Tibial artery (tissue), 4 donors: ENCODE data around the gene SLCO4A1.

ENCODE experiments used
- DNase-seq, 2 donors: peaks; one replicate each; pipeline ENCODE4 v3.0.0-alpha.2; 2019
- H3K27ac ChIP-seq, 2 donors: fragments of 200-600 bp; sonication (generic) in 1 of 2; 1 replicate in 1 of 2; 2 replicates in 1 of 2; pipeline ENCODE4 v1.5.1; 2018 to 2019; ENCODE audit warnings: mild to moderate bottlenecking in 1 of 2
- H3K27me3 ChIP-seq, 2 donors: fragments of 200-600 bp; sonication (generic) in 1 of 2; one replicate each; pipeline versions ENCODE4 v1.5.1 to v1.6.0; 2016 to 2019
- H3K36me3 ChIP-seq, 3 donors: fragments of 200-600 bp; sonication (generic) in 2 of 3; one replicate each; pipeline ENCODE4 v1.5.1; 2016 to 2019; ENCODE audit warnings: mild to moderate bottlenecking in 2 of 3
- H3K4me1 ChIP-seq, 4 donors: fragments of 200-600 bp; sonication (generic) in 2 of 4; 1 replicate in 3 of 4; 2 replicates in 1 of 4; pipeline ENCODE4 v1.5.1; 2016 to 2019
- H3K4me3 ChIP-seq, 2 donors: fragments of 200-600 bp; sonication (generic) in 1 of 2; 1 replicate in 1 of 2; 2 replicates in 1 of 2; pipeline ENCODE4 v1.5.1; 2018 to 2019; ENCODE audit warnings: mild to moderate bottlenecking in 2 of 2
- H3K9me3 ChIP-seq, 3 donors: fragments of 200-600 bp; sonication (generic) in 1 of 3; one replicate each; pipeline ENCODE4 v1.5.1; 2016 to 2019
- intact Hi-C: fragments of 100-400 bp; cut with DNase I; formaldehyde crosslinking; loops from one replicate; pipeline ENCODE4 v1.15.0; 2023; ENCODE audit warnings: low total_unique reads
- TF ChIP-seq, protein P1 (sequence below), 2 experiments: fragments of 200-600 bp in 1 of 2; fragments of 450-650 bp in 1 of 2; IDR thresholded peaks; one replicate each; pipeline ENCODE4 v1.5.1; 2017 to 2019; ENCODE audit warnings: antibody characterized with exemption in 2 of 2, mild to moderate bottlenecking in 1 of 2, moderate library complexity in 1 of 2

Gene SLCO4A1

DNA sequence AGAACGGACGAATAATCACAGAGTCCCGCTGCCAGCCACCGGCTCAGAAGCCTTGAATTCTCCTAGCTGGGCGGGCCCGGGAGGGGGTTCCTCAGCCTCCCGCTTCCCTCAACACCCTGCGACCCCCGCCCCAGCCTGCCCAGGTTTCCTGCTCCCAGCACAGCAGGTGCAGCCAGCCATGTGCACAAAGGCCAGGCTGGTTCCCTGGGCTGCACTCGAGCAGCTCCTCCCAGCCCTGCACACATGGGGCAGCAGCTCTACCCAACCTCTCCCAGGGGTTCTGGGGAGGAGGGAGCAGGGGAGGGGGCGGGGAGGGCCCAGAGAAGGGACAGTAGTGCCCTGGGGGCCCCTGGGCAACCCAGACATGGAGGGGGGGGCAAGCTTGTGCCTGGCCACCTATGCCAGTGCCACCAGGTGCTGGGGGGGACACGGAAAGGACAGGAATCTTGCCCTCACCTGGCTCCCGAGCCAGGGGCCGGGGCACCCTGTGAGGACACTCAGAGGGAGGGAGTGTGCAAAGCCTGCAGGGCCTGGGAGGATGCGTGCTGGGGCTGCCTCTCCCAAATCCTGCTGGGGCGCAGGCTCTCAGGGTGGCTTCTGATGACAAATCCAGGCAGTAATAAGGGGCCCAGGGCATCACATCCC lies 65.1 kb downstream of the SLCO4A1 start:
- Histone ChIP-seq H3K27me3 (peaks cover 0 to 78% of the 10 kb centered on the region in 2 donors), H3K4me3 (no peak overlapping the region), H3K4me1 (peaks cover 0 to 18% (median 2%) of the 10 kb centered on the region in 4 donors), H3K36me3 (no peaks in the 10 kb centered on the region), H3K9me3 (no peaks in the 10 kb centered on the region), H3K27ac (no peak overlapping the region)
- intact Hi-C loops, result no loop called here
- TF ChIP-seq, protein P1, sequence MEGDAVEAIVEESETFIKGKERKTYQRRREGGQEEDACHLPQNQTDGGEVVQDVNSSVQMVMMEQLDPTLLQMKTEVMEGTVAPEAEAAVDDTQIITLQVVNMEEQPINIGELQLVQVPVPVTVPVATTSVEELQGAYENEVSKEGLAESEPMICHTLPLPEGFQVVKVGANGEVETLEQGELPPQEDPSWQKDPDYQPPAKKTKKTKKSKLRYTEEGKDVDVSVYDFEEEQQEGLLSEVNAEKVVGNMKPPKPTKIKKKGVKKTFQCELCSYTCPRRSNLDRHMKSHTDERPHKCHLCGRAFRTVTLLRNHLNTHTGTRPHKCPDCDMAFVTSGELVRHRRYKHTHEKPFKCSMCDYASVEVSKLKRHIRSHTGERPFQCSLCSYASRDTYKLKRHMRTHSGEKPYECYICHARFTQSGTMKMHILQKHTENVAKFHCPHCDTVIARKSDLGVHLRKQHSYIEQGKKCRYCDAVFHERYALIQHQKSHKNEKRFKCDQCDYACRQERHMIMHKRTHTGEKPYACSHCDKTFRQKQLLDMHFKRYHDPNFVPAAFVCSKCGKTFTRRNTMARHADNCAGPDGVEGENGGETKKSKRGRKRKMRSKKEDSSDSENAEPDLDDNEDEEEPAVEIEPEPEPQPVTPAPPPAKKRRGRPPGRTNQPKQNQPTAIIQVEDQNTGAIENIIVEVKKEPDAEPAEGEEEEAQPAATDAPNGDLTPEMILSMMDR (IDR thresholded peaks at IDR 0.05), result no peak
- no peak for DNase-seq

DNA sequence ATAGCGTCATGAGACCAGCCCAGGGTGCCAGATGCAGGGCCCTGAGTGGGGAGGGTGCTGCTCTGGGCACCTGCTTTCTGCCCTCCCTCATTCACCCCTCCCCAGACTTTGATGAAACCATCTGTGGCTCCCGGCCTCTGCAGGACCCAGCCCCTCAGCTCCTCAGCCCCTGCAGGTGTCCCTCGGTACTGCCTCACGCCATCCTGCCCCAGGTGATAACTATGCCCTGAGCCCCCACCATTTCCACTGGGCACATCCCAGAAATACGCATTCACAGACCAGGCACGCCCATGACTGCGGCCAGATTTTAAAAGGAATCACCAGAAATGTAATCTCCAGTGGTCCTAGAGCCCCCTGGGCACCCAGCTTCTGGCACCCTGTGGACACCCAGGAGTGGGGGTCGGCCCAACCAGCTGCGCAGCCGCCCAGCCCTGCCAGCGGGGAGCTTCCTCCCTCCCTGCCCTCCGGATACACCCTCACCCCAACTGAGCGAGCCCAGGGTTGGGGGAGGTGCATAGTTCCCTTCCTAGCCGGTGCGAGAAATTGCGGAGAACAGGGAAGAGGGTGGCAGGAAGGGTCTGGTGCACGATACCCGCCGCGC lies 65.7 kb downstream of the SLCO4A1 start:
- Histone ChIP-seq H3K4me3 (no peak overlapping the region), H3K4me1 (peaks cover 0 to 18% (median 2%) of the 10 kb centered on the region in 4 donors)
- intact Hi-C loops, result no loop called here

DNA sequence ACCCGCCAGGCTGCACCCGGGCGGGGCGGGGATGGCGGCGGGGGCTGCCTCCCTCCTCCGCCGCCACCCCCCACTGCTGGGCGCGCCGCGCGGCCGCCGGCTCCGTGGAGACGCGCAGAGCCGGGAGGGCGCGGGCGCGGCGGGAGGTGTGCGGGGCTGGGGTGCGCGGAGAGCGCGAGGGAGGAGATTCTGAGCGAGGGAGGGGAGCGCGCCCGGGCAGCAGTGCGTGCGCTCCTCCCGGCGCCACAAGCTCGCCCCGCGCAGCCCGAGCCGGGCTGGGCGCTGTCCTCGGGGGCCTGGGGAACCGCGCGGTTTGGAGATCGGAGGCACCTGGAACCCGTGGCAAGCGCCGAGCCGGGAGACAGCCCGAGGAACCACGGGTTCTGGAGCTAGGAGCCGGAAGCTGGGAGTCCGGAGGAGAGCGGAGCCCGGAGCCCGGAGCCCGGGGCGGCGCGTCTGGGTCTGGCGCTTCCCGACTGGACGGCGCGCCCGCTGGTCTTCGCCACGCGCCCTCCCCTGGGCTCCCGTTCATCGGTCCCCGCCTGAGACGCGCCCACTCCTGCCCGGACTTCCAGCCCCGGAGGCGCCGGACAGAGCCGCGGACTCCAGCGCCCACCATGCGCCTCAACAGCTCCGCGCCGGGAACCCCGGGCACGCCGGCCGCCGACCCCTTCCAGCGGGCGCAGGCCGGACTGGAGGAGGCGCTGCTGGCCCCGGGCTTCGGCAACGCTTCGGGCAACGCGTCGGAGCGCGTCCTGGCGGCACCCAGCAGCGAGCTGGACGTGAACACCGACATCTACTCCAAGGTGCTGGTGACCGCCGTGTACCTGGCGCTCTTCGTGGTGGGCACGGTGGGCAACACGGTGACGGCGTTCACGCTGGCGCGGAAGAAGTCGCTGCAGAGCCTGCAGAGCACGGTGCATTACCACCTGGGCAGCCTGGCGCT lies 66.6 kb downstream of the SLCO4A1 start, which contains the start of gene NTSR1:
NTSR1 (plus strand) TSS at position 246 of the 946 bp plus-strand sequence; CDS start at position 618, 372 bp downstream.
- Histone ChIP-seq H3K27ac (no peak within 1 kb of the TSS), H3K27me3 (peaks cover 0 to 89% of the 10 kb centered on the region in 2 donors), H3K4me1 (peaks cover 0 to 18% (median 2%) of the 10 kb centered on the region in 4 donors), H3K4me3 (no peak within 1 kb of the TSS), H3K36me3 (no peaks in the 10 kb centered on the region), H3K9me3 (no peaks in the 10 kb centered on the region)
- TF ChIP-seq, protein P1 (IDR thresholded peaks at IDR 0.05), result no peak
- intact Hi-C loops, result no loop called here
- no peak for DNase-seq

More for the DNA sequence above, 65.7 kb downstream of the SLCO4A1 start:
- TF ChIP-seq, protein P1 (IDR thresholded peaks at IDR 0.05), result no peak
- Histone ChIP-seq H3K27me3 (peaks cover 0 to 83% of the 10 kb centered on the region in 2 donors), H3K27ac (no peak overlapping the region), H3K9me3 (no peaks in the 10 kb centered on the region), H3K36me3 (no peaks in the 10 kb centered on the region)
- DNase-seq, result no peak

DNA sequence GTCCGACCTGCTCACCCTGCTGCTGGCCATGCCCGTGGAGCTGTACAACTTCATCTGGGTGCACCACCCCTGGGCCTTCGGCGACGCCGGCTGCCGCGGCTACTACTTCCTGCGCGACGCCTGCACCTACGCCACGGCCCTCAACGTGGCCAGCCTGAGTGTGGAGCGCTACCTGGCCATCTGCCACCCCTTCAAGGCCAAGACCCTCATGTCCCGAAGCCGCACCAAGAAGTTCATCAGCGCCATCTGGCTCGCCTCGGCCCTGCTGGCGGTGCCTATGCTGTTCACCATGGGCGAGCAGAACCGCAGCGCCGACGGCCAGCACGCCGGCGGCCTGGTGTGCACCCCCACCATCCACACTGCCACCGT lies 67.2 kb downstream of the SLCO4A1 start:
- no peak overlapping the region for H3K4me3 ChIP-seq
- H3K27ac ChIP-seq, result no peak overlapping the region
- H3K36me3 ChIP-seq, result no peaks in the 10 kb centered on the region
- H3K9me3 ChIP-seq, result no peaks in the 10 kb centered on the region
- intact Hi-C loops, result no loop called here
- DNase-seq, result no peak
- peaks cover 0 to 94% of the 10 kb centered on the region in 2 donors for H3K27me3 ChIP-seq
- TF ChIP-seq, protein P1 (IDR thresholded peaks at IDR 0.05), result no peak
- H3K4me1 ChIP-seq, result peaks cover 0 to 14% (median 0%) of the 10 kb centered on the region in 4 donors

DNA sequence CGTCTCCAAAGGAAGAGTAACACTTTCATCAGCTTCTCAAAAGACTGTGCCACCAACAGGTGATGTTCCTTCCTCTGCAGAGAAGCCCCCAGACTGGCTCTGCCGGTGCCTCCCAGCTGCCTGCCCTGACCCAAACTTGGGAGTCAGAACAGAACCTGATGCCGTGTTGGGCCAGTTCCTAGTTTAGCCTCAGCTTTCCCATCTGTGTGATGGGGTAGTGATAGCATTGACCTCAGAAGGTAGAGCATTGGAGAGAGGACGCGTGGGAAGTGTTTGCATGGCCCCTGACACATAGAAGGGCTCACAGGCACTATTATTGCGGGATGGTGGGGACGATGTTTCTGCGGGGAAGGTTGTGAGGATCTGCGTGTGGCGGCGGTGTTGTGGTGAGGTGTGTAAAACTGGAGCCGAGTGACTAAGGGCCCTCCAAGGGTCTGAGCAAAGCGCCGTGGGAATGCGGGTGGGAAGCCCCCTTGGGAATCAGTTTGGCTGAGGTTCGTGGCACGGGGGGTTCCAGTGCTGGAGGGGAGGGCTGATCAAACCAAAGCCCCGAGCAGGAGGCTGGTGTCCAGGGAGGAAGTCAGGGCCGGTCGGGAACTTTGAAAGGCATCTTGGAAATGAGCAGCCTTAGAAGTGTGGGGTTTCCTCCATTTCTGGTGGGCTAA lies 68.0 kb downstream of the SLCO4A1 start:
- Histone ChIP-seq H3K27ac (no peak overlapping the region), H3K4me3 (no peak overlapping the region), H3K36me3 (no peaks in the 10 kb centered on the region), H3K4me1 (peaks cover 0 to 10% (median 0%) of the 10 kb centered on the region in 4 donors), H3K9me3 (no peaks in the 10 kb centered on the region), H3K27me3 (peaks cover 0 to 97% of the 10 kb centered on the region in 2 donors)
- TF ChIP-seq, protein P1 (IDR thresholded peaks at IDR 0.05), result no peak
- no peak for DNase-seq
- intact Hi-C loops, result no loop called here
